HG03139 (cell line): ENCODE results near the gene MTARC2.

ENCODE experiments used
- ATAC-seq: cut with Tn5 transposase; IDR thresholded peaks from one replicate; pipeline ENCODE4 v1.9.1; 2021; ENCODE audit not compliant: unreplicated experiment

Gene MTARC2

DNA sequence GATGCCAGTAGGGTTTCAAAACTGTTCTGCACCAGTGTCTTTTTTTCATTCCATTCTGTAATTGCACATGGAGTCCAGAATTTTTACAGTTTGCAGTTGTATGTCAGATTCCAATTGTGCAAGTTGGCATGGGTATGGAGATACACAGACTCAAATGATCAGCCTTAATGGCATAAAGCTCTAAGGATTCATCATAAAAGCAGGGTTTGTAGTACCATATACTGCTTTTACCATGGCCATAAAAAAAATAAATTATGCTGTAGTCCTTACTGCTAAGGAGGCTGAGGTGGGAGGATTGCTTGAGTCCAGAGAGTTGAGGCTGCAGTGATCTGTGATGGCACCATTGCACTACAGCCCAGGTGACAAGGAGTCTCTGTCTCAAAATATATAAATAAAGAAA, 48.9 kb downstream of the MTARC2 start:
- ATAC-seq = no peak

DNA sequence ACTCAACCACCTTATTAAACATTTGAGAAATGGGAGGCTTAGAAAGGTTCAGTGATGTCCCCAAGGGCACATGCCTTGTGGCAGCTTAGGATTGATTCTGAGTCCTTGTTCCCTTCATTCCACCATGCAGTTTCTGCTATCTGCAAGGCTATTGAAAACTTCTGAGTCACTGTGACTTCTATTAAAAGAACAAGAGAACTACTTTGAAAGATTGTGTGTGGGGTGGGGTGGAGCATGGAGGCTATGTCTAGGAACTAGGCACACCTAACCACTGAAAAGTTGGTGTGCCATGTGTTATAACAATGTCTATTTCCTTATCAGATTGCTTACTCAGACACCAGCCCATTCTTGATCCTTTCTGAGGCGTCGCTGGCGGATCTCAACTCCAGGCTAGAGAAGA, 49.4 kb downstream of the MTARC2 start:
- no peak for ATAC-seq

DNA sequence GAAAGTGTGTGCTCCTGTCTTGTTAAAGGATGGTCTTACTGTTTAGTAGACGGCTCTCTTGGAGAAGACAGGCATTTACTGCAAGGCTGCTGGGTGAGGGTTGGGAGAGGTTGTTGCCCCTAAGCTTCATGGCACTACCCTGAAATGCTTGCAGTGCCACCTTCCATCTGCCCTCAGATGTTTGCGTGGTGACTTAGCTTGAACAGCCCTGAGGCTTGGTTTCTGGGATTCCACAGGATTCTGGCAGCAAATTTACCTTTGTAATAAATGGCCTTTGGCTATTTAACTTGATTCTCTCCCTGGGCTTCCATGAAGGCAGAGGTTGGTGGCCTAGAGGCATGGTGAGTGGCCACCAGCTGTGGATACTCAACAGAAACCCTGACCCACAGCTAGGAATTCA, 50.2 kb downstream of the MTARC2 start:
- ATAC-seq = no peak

DNA sequence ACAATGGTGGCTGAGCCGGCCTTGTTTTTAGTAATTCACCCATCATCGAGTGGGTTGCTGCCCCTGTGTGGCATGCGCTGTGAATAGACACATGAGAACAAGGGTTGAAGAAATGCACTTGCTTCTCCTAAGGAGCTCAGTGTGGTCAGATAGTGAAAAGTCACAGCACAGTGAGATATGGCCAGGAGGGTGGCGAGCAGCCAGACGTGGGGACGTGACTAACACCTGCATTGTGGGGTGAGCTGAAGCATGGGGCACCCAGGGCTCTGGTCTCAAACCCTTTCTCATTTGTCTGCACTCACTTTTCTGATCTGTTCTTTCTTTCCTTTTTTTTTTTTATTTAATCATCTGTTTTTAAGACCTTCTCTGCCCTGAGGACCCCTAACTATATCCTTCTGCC, 52.1 kb downstream of the MTARC2 start:
- ATAC-seq = no peak

DNA sequence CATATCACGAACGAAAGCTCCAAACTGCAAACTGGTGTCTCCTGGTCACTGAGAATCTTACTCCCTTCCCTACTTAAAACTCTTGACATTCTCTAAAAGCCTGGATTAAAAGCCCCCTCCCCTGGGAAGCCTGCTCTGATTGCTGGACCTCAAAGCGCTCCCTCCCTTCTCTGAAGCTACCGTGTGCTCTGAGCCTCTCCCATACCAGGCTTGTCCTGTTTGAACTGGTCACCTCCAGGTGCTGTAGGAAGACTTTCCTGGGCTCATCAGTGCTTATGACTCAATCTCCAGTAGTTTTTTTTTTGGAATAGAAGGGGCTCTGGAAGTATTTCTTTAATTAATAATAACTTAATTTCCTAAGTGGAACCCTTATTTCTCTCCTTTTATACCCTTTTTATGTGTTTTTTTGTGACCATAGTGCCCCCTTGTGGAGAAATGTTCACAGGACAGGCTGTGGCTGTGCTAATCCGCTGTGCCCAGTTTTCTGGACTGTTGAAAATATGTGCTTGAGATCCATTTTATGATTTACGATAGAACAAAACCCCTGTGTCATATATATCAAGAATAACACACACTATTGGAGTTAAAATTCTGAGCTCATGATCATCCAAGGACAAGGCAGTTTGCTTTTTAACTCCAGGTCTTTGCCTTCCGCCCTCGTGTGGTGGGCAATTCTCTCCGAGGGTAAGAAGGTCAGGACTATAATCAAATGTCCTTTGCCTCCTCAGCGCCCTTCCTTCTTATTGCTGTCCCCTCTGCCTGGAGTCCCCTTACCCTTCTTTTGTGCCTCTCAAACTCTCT, 55.5 kb downstream of the MTARC2 start:
- no peak for ATAC-seq

DNA sequence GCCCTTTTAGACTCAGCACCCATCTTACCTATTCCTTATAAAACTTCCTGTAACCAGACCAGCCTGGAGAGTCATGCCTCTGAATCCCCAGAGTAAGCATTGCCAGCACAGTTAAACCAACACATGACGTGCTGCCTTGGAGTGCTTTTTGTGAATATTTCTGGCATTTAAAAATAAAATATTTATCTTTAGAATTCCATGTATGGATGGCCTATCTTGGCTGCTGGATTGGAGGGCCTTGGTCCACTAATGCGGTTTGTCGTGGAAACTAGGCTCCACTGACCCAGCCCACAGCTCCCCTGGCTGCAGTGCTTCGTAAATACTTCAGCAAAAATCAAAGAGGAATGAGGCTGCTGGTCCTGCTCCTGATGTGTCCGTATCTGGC, 56.1 kb downstream of the MTARC2 start:
- no peak for ATAC-seq

DNA sequence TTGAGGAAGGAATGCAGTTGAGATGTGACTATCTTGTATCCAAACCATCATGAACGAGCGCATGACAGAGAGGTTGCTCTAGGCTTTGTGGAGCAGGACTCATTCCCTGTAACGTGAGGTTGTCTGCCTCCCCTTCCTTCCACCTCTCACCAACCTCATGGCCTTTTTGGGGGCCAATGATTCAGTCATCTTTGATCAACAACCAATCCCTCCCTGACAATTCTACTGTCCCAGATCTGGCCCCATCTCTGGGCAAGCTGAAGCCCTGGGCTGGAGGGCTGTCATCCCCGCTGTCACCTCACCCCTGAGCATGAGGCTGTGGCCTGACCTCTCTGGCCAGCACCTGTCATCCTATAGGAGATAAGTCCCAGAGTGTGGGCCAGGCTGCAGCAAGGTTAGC, 58.3 kb downstream of the MTARC2 start:
- ATAC-seq = no peak

DNA sequence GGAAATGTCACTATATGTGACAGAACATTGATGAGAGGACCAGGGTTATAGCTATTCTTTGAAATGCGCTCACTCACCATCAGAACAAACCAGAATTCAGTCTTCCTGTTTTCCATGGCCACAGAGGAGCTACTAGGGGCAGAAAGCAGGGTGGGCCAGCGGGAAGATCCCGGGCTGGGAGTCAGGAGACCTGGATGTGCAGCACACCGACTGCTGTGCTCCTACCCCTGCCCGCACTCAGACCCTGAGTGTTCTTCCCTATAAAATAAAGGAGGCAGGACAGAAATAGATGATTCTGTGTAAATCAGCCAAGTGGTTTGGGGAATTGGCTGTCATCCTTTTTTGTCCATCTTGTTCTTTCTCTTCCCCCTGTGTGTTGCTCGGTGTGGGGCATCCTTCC, 59.6 kb downstream of the MTARC2 start:
- no peak for ATAC-seq

DNA sequence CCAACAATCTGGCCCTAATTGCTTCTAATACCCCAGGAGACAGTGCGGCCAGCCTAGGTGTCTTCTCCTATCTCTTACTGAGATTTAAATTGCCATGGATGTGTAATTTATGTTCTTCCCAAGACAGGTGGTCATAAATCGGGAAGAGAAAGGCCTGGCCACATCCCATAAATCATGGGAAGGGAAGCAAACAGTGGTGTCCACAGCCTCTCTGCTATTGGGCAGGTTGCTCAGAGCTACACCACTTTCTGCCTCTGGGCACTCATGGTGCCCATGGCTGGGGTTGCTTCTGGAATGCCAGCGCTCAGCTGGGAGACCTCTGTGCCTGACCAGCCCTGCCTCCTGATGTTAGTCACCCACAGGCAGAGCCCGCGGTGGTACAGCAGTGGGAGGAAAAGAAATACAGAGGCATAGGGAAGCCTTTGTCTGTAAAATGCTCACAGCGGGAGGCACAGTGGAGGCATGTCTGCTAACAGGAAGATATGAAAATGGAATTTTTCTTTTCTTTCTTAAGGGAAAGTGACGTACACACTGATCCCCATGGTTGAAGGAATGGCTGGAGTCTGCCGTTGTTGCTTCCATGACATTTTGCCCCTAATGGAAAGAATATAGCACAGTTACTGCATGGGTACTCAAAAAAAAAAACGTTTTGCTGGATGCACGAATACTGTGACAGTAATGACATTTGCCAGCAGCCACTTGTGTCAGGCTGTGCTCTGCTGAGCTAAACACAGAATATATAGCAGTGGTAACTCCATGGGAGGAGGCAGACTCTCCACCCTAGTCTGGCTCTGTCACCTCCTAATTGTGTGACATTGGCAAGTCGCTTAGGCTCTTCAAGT, 60.4 kb downstream of the MTARC2 start:
- ATAC-seq = no peak

DNA sequence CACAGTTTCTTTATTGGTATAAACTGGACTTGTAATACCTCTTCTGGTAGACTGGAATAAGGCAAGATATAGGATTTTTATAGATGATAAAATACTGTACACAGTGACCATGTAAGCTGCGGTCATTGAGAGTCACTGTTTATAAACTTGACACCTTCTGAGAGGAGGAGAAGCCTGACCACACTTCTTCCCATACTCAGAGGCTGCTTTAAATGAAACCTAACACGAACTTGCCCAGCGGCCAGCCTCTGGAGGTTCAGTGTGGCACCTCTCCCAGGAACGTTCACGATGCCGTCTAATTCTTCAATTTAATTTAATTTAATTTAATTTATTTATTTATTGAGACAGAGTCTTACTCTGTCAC, 61.0 kb downstream of the MTARC2 start:
- no peak for ATAC-seq

DNA sequence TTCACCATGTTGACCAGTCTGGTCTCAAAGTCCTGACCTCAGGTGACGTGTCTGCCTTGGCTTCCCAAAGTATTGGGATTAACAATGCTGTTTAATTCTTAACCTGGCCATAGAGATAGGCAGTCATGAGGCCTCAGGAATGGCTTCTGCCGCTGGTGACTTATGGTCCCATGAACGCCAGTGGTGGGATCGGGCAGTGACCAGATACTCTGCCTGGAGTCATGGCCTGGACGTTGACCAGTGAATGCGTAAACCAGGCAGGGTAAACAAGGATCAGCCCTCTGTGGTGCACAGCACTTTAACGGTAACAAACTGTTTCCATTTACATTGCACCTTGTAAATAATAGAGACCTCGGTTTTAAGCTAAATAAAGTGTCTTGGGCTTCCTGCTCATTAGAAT, 61.6 kb downstream of the MTARC2 start:
- ATAC-seq = no peak

DNA sequence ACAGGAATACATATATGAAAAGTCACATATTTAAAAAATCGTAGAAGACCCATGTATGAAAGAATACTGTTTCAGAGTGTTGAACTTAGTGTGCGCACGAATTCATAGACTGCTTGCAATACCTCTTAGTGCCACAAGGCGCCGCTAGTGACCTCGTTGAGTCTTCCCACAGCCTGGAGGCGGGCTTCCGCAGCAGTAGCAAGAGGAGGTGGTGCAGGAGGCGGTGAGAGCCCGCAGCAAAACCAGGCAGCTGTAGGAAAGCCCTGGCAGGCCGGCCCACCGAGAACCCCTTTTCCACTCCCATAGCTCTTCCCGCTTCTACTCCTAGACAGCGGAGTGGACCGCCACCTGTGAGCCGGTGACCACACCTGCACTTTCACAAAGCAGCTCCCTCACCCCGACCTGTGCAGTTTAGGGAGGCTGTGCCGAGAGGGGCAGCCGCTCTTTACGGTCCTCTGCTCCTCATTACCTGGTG, 62.1 kb downstream of the MTARC2 start:
- ATAC-seq = peak; percentile 95

DNA sequence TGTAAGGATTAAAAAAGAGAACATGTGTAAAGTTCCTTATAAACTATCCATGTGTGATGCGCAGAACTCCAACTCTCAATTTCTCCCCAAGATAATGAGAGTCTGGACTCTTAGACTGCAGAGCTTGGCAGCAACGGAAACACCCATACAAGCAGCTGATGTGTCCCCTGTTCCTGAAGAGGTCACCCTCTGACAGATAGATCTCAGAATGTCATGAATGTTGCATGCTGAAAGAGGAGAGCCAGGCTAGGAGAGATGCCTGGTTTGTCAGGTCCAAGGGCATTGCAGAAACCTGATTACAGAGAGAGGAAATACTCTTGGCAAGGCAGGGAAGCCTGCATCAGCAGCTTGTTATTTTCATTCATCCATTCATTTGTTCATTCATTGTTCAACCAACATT, 62.8 kb downstream of the MTARC2 start:
- ATAC-seq = no peak

DNA sequence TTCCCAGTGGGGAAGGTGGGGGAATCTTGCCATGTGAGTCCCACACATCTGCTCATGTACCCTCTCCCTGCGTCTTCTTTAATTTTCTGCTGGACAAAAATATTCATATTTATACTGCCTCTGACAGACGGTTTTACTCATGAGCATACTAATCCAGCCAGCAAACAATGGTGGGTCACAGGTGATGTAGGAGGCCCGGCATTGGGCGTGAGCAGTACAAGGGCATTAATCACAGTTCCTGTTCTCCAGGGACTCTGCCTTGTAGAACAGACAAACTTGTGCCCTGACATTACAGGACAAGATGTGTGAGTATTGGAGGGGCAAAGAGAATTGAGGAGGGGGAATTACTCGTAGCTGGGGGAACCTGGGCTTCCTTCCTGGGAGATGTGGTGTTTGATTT, 63.6 kb downstream of the MTARC2 start:
- ATAC-seq = no peak

DNA sequence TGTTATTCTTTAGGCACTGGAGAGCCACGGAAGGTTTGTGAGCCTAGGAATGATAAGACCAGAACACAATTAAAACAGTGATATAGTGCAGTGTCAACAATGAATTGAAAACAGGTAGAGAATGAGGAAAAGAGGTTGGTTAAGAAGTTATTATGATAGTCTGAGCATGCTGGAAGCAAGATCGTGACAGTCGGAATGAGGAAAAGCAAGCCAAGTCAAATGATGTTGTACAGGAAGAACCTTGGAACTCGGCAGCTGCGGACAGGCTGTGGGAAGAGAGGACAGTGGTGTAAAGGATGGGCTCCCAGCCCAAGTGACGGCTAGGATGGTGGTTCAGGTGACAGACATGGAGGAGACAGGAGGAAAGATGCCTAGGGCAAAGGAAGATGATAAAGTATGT, 64.2 kb downstream of the MTARC2 start:
- no peak for ATAC-seq

DNA sequence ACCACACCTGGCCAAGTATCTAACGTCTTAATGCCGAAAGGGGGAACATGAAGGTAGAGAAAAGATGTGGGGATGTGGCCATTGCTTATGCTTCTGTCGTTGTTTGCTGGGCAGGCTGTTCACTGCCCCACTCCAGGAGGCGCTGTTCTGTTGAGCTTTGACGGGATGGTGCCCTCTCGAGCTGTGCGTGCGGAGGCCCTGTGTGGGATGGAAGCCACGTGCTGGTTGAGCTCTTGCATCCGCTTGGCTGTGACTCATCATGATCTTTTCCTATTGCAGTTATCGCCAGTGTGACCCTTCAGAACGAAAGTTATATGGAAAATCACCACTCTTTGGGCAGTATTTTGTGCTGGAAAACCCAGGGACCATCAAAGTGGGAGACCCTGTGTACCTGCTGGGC, 64.9 kb downstream of the MTARC2 start:
- no peak for ATAC-seq

DNA sequence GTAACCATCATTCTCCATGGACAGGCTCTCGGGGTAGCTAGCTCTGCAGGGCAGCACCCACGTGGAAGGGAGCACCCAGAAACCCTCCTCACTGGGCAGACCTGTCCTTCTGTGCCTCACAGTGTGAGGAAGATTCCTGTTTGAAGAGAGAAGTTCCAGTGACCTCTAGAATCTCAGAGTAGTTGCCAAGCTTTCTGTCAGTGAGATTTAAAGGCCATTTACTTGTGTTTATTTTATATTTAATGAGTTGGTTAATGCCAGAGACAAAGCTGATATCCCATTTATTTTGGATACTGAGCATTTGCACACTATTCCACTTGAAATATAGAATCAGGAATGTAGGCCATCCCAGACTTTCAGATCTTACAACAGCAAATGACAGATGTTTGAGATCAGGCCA, 67.3 kb downstream of the MTARC2 start:
- no peak for ATAC-seq

DNA sequence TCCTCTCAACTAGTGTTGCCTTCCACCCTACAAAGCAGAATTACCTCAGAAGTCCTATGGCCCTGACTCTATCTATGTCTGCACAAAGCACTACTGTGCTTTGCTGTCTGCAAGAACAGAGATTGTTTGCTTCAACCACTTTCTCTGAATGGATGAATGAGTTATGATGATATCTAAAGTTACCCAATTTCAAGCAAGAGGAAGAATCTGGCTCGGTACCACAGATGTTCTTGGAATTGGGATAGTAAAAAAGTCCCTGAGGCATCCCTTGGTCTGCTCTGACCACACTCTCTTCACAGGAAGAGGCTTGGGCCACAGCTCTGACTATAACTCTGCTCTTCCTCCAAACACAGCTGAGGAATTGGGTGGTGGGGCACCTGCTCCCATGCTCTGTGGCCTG, 69.8 kb downstream of the MTARC2 start:
- ATAC-seq = no peak

DNA sequence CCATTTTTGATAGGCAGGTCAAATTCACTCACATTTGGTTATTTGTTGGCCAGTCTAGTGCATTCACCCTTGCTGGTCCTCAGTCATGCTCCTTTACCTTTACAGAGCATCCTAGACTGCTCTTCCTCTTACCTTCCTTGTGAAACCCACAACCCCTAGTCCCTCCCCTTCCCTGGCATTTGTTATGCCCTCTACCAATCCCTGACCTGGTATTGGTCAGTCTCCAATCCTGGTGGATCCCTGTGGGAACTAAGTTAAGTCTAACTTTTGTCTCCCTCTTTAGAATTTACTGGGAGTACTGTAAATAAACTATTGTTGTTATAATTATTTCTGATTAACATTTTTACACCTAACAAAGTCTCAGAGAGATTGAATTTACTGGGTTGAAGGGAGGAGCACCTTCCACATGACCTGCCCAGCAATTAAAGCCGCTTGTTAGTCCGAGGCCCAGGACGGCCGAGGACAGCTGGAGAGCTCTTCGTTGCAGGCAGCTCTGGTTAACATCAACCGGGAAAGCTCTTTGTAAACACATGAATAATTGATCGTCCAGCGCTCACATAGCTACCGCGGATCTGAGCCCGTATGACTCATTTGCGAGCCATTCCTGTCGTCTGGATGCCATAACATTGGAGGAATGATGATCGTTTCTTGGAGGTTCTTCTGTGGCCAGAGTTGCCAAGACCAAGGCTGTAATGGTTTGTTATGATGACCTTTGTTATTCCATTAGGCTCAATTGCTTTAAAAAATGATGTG, 70.5 kb downstream of the MTARC2 start:
- ATAC-seq = no peak

DNA sequence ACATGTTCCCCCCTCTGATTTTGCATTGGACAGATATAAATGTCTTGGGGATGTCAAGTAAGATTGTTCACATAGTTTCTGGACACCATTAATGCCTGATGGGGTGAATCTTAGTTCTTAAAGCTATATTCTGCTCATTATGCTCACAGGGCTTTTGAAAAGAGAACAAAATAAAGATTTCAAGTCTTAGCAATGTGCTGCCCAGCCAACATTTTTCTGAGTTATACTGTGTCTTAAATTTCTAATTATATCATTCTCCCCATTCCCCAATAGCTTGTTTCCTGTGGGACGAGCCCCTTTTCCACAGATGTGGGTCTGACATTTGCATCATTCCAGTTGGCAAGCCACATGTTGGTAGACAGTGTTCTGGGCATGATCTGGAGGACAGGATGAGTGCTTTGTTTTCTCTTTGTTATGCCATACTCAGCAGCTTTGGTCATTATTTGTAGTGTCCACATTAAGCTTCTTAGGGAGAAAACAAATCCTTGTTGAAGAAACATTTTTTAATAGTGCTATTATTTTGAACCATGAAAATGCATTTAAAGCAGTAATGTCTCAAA, 71.4 kb downstream of the MTARC2 start:
- no peak for ATAC-seq
